ENCODE results near the gene NTN5.

- TF ChIP-seq, protein P1, sequence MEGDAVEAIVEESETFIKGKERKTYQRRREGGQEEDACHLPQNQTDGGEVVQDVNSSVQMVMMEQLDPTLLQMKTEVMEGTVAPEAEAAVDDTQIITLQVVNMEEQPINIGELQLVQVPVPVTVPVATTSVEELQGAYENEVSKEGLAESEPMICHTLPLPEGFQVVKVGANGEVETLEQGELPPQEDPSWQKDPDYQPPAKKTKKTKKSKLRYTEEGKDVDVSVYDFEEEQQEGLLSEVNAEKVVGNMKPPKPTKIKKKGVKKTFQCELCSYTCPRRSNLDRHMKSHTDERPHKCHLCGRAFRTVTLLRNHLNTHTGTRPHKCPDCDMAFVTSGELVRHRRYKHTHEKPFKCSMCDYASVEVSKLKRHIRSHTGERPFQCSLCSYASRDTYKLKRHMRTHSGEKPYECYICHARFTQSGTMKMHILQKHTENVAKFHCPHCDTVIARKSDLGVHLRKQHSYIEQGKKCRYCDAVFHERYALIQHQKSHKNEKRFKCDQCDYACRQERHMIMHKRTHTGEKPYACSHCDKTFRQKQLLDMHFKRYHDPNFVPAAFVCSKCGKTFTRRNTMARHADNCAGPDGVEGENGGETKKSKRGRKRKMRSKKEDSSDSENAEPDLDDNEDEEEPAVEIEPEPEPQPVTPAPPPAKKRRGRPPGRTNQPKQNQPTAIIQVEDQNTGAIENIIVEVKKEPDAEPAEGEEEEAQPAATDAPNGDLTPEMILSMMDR (conservative IDR thresholded peaks at IDR 0.05) = no peak
- TF ChIP-seq EZH2 (IDR thresholded peaks at IDR 0.05; ENCODE audit: low read depth) = no peak
Observed at GRCh38 chr19:48635966-48636858, 36.6 kb downstream of the NTN5 start.
